GM12878 (cell line): ENCODE data around the gene RBBP5. TPM values are rescaled to one million over a fixed set of nuclear protein-coding genes. Genes with fewer than 3 reads are reported as not detected.

ENCODE experiments used
- ATAC-seq: fragments of 200-7000 bp; cut with Tn5 transposase; 3 replicates; pipeline ENCODE4 v1.9.1; 2020; ENCODE audit warnings: mild to moderate bottlenecking, moderate library complexity
- BruUV-seq: library from RNA; stranded (reverse); fragments of 400-500 nt; replicated peaks from 2 replicates; lab custom pipeline; 2021; lab: Mats Ljungman, UMichigan
- CTCF ChIA-PET: fragments of 300-600 bp; sonication (Branson Sonifier 250); formaldehyde crosslinking; extraction: SDS; loops from one replicate; lab custom pipeline; 2021; ENCODE audit warnings: inconsistent platforms; lab: Yijun Ruan, JAX
- POLR2A ChIA-PET: fragments of 350-600 bp; formaldehyde crosslinking; extraction: SDS; loops from one replicate; lab custom pipeline; 2021; ENCODE audit warnings: inconsistent platforms; lab: Charles Lee
- RAD21 ChIA-PET: fragments of 300-600 bp; sonication (Branson Sonifier 250); formaldehyde crosslinking; loops from one replicate; lab custom pipeline; 2023; ENCODE audit warnings: antibody characterized with exemption; ENCODE audit not compliant: unreplicated experiment; lab: Charles Lee
- SMC1A ChIA-PET: fragments of 300-600 bp; sonication (Branson Sonifier 250); formaldehyde crosslinking; loops from one replicate; lab custom pipeline; 2023; ENCODE audit not compliant: unreplicated experiment, uncharacterized antibody; lab: Charles Lee
- DNase-seq: peaks from one replicate; pipeline ENCODE4 v3.0.0-alpha.2; 2011; ENCODE audit warnings: low read depth, low spot score
- FAIRE-seq: peaks from 3 replicates; lab custom pipeline; 2011; peaks lifted over from hg19 to GRCh38; lab: Jason Lieb, UNC
- H2AFZ ChIP-seq: 2 replicates; pipeline ENCODE4 v1.6.0; 2011; ENCODE audit warnings: low read depth, low read length, control low read depth; ENCODE audit not compliant: control insufficient read depth
- H3K27ac ChIP-seq: 2 replicates; pipeline ENCODE4 v1.5.1; 2011; ENCODE audit warnings: control low read depth; ENCODE audit not compliant: control insufficient read depth, insufficient read depth
- H3K27me3 ChIP-seq, 2 experiments: replicated peaks in 1 of 2; 2 replicates each; pipeline versions ENCODE4 v1.6.0 to v1.6.1; 2011; ENCODE audit warnings: low read length in 1 of 2; ENCODE audit not compliant: control insufficient read depth in 2 of 2, insufficient read depth in 2 of 2
- H3K36me3 ChIP-seq, 2 experiments: 2 replicates each; pipeline ENCODE4 v1.5.1; 2011; ENCODE audit warnings: low read length in 1 of 2; ENCODE audit not compliant: control insufficient read depth in 2 of 2, insufficient read depth in 2 of 2
- H3K4me1 ChIP-seq: 2 replicates; pipeline ENCODE4 v1.6.1; 2011; ENCODE audit warnings: mild to moderate bottlenecking, low read length, moderate library complexity, mixed read lengths; ENCODE audit not compliant: control insufficient read depth, insufficient read depth
- H3K4me2 ChIP-seq: 2 replicates; pipeline ENCODE4 v1.6.0; 2011; ENCODE audit warnings: control low read depth; ENCODE audit not compliant: control insufficient read depth, insufficient read depth
- H3K4me3 ChIP-seq: fragments of 200-600 bp; sonication (generic); 2 replicates; pipeline ENCODE4 v1.5.1; 2016
- H3K79me2 ChIP-seq: 2 replicates; pipeline ENCODE4 v1.6.0; 2011; ENCODE audit warnings: low read length; ENCODE audit not compliant: control insufficient read depth, insufficient read depth
- H3K9ac ChIP-seq: 2 replicates; pipeline ENCODE4 v1.8.0; 2011; ENCODE audit warnings: low read length, control low read depth, mixed read lengths; ENCODE audit not compliant: control insufficient read depth, insufficient read depth
- H3K9me3 ChIP-seq: replicated peaks from 3 replicates; pipeline ENCODE4 v1.5.1; 2011; ENCODE audit warnings: mild to moderate bottlenecking, low read length; ENCODE audit not compliant: control insufficient read depth, insufficient read depth
- H4K20me1 ChIP-seq: 2 replicates; pipeline ENCODE4 v1.6.0; 2011; ENCODE audit not compliant: control insufficient read depth, insufficient read depth
- ATF3 ChIP-seq: IDR thresholded peaks from 2 replicates; pipeline ENCODE4 v1.6.1; 2011; ENCODE audit warnings: low read depth, mild to moderate bottlenecking, low read length, moderate library complexity, borderline replicate concordance; ENCODE audit errors: extremely low read depth
- BCL3 ChIP-seq: IDR thresholded peaks from 2 replicates; pipeline ENCODE4 v1.6.1; 2011; ENCODE audit warnings: borderline replicate concordance, low read depth, mild to moderate bottlenecking, moderate library complexity, low read length; ENCODE audit not compliant: insufficient read depth, poor library complexity, severe bottlenecking
- NRF1 ChIP-seq: conservative IDR thresholded peaks from 2 replicates; pipeline ENCODE4 v1.6.1; 2011; ENCODE audit warnings: mild to moderate bottlenecking, low read depth, low read length, improper control_type of control experiment
- USF2 ChIP-seq: IDR thresholded peaks from 2 replicates; pipeline ENCODE4 v1.6.1; 2011; ENCODE audit warnings: low read depth, low read length, improper control_type of control experiment, borderline replicate concordance
- WGBS: methylation state at CpG from one replicate; pipeline ENCODE4 v1.1.6; 2016; ENCODE audit warnings: low lambda C conversion rate; ENCODE audit not compliant: insufficient replicate concordance, insufficient coverage; ENCODE audit errors: missing lambda C conversion rate; 5-methylcytosine and 5-hydroxymethylcytosine counted together
- in situ Hi-C: fragments of 300-500 bp; cut with MboI; formaldehyde crosslinking; loops from 9 replicates; pipeline ENCODE4 v1.14.3; 2018; ENCODE audit warnings: mixed read lengths
- intact Hi-C: fragments of 100-400 bp; cut with micrococcal nuclease; formaldehyde crosslinking; loops from one replicate; pipeline ENCODE4 v1.14.2; 2022; ENCODE audit not compliant: unreplicated experiment
- polyA plus RNA-seq, 11 experiments: library from polyadenylated mRNA; depleted of rRNA in 4 of 11; unstranded in 6 of 11; stranded (reverse) in 5 of 11; fragments of >200 nt; fragmentation: Nextera tagmentation in 4 of 11; fragmentation: Illumina TruSeq in 1 of 11; extraction: Ambion mirVana in 4 of 11; extraction: Trizol in 1 of 11; gene quantifications; 1 replicate in 1 of 11; 2 replicates in 10 of 11; pipeline versions ENCODE4 v1.2.1 to v1.2.3, GENCODE V29; 2011 to 2016; ENCODE audit warnings: inconsistent platforms in 2 of 11, missing spikeins in 2 of 11, low read depth in 1 of 11
- total RNA-seq, 4 experiments: library from RNA; depleted of rRNA in 3 of 4; stranded (reverse); fragments of >200 nt in 3 of 4; fragmentation: Illumina TruSeq in 1 of 4; extraction: Trizol in 1 of 4; gene quantifications; 2 replicates each; pipeline versions ENCODE4 v1.2.1 to v1.2.3, GENCODE V29; 2013 to 2021

Gene RBBP5
- total and polyA plus RNA-seq, 10 of the 15 experiments (the other 5 are each of a cell fraction or from before 2014, with no cell fraction given): 10.0 to 20.6 (median 14.8) TPM

- ChIA-PET SMC1A (interaction anchor here (1.0 to 1.5 kb wide), 7 partner anchors 12 to 147 kb away, joined by 3 to 10 read pairs (median 4); partner anchors contain the start of gene RBBP5), RAD21 (interaction anchor here (0.8 kb wide), 1 partner anchor 12 kb away, joined by 3 read pairs; the partner anchor contains the start of gene RBBP5), CTCF (interaction anchor here (1.1 to 2.8 kb wide), 10 partner anchors 10 to 119 kb away, joined by 3 to 13 read pairs (median 6); partner anchors contain the start of genes RBBP5 and TMCC2), POLR2A (interaction anchor here (0.6 to 1.7 kb wide), 2 partner anchors 12 to 17 kb away, joined by 3 to 5 read pairs; partner anchors contain the start of gene RBBP5)
- H3K9me3 ChIP-seq: no peaks in the 10 kb centered on the region
- no peaks in the 10 kb centered on the region for H3K79me2 ChIP-seq
- H3K36me3 ChIP-seq: peaks cover 5 to 8% of the 10 kb centered on the region in 2 experiments
- H3K4me3 ChIP-seq: no peak overlapping the region
- no peak overlapping the region for H3K9ac ChIP-seq
- H3K4me2 ChIP-seq: no peak overlapping the region
- no TSS peak for BruUV-seq
- FAIRE-seq (no peak), ATAC-seq (no peak), DNase-seq (no peak)
- in situ Hi-C loops: no loop called here
- H2AFZ ChIP-seq: no peak overlapping the region
- no peak overlapping the region for H3K27ac ChIP-seq
- no peaks in the 10 kb centered on the region for H3K4me1 ChIP-seq
- 88% methylated on average over 1 of the region's 1 CpG for WGBS
- H4K20me1 ChIP-seq: no peaks in the 10 kb centered on the region
- TF ChIP-seq ATF3: no peak
- TF ChIP-seq USF2: no peak
- TF ChIP-seq, all 136 proteins: peak for 0
- H3K27me3 ChIP-seq: no peaks in the 10 kb centered on the region
- intact Hi-C loops: no loop called here
These were observed 12.5 kb downstream of the RBBP5 start for GRCh38 chr1:205109269-205109668.

- ATAC-seq: no peak
- CTCF ChIA-PET: interaction anchor here (1.4 to 2.8 kb wide), 3 partner anchors 13 to 120 kb away, joined by 3 to 13 read pairs (median 10); partner anchors contain the start of genes RBBP5 and TMCC2
- no peak for FAIRE-seq
- intact Hi-C loops (no loop called here), in situ Hi-C loops (no loop called here)
- no peaks in the 10 kb centered on the region for H3K27me3 ChIP-seq
- WGBS: 84% methylated on average over 4 of the region's 4 CpGs
- RAD21 ChIA-PET: no interaction called here
- H3K79me2 ChIP-seq: no peaks in the 10 kb centered on the region
- no peaks in the 10 kb centered on the region for H4K20me1 ChIP-seq
- DNase-seq: no peak
- POLR2A ChIA-PET: interaction anchor here (1.7 kb wide), 1 partner anchor 13 kb away, joined by 5 read pairs; the partner anchor contains the start of gene RBBP5
- no peaks in the 10 kb centered on the region for H3K9me3 ChIP-seq
- no peak overlapping the region for H3K4me3 ChIP-seq
- H3K9ac ChIP-seq: no peak overlapping the region
- no peak overlapping the region for H3K4me2 ChIP-seq
- H2AFZ ChIP-seq: no peak overlapping the region
- no TSS peak for BruUV-seq
- H3K36me3 ChIP-seq: peaks cover 4 to 7% of the 10 kb centered on the region in 2 experiments
- SMC1A ChIA-PET: interaction anchor here (1.4 kb wide), 1 partner anchor 33 kb away, joined by 7 read pairs; no protein-coding TSS in a partner anchor
- H3K27ac ChIP-seq: no peak overlapping the region
- no peaks in the 10 kb centered on the region for H3K4me1 ChIP-seq
- TF ChIP-seq NRF1 (no peak), BCL3 (no peak)
These were observed 13.3 kb downstream of the RBBP5 start for GRCh38 chr1:205108464-205108863.
